Measurements from ENCODE around the gene ZNF883. TPM values are rescaled to one million over a fixed set of nuclear protein-coding genes. Genes with fewer than 3 reads are reported as not detected.

The ZNF883 gene
- total and polyA plus RNA-seq, 2 of the 4 experiments (the other 2 are of a cell fraction) = 0.51 to 0.54 TPM

GRCh38 chr9:113012492-113012891 is 500 bp upstream of the ZNF883 start:
- Histone ChIP-seq H4K8ac (ENCODE audit: low read depth in 2 of 2, low read length in 2 of 2) (no peak overlapping the region), H3K27ac (ENCODE audit: insufficient read depth, low read length) (no peak overlapping the region), H3K36me3 (ENCODE audit: control insufficient read depth, insufficient read depth, low read length) (no peaks in the 10 kb centered on the region), H3K9ac (ENCODE audit: low read depth, low read length) (no peak overlapping the region), H2AK5ac (ENCODE audit: low read depth, low read length) (no peak overlapping the region), H3K18ac (ENCODE audit: low read depth, low read length) (no peak overlapping the region), H3K4me3 (ENCODE audit: insufficient read depth, low read depth, low read length) (no peak overlapping the region), H3K4me2 (ENCODE audit: low read depth, low read length) (no peak overlapping the region), H2AFZ (replicated peaks; ENCODE audit: low read length, poor library complexity) (no peak overlapping the region), H3K27me3 (ENCODE audit: control insufficient read depth, insufficient read depth, low read length) (no peaks in the 10 kb centered on the region), H3K4ac (ENCODE audit: low read depth, low read length) (no peak overlapping the region), H2BK15ac (ENCODE audit: low read depth, low read length) (no peak overlapping the region), H3K79me1 (ENCODE audit: low read depth in 1 of 2, low read length in 2 of 2) (no peaks in the 10 kb centered on the region), H3K14ac (replicated peaks; ENCODE audit: low read depth, low read length) (no peak overlapping the region), H4K91ac (ENCODE audit: insufficient read depth, low read depth, low read length) (no peak overlapping the region), H4K20me1 (ENCODE audit: insufficient read depth, low read length) (no peaks in the 10 kb centered on the region), H3K4me1 (ENCODE audit: control insufficient read depth, insufficient read depth, low read length) (no peaks in the 10 kb centered on the region), H3K9me1 (ENCODE audit: insufficient read depth, low read length) (no peaks in the 10 kb centered on the region), H3K9me3 (ENCODE audit: control insufficient read depth, insufficient read depth, low read length) (peaks cover 4% of the 10 kb centered on the region), H2BK120ac (ENCODE audit: low read depth, low read length) (no peak overlapping the region), H2BK20ac (ENCODE audit: low read depth, low read length) (no peak overlapping the region), H3K56ac (ENCODE audit: extremely low read depth, insufficient read depth, low read length) (no peak overlapping the region), H3K23ac (ENCODE audit: low read depth, low read length) (no peak overlapping the region), H2BK5ac (ENCODE audit: low read depth, low read length, poor library complexity, severe bottlenecking) (no peak overlapping the region), H2AK9ac (replicated peaks; ENCODE audit: low read depth, low read length, poor library complexity) (no peak overlapping the region), H4K5ac (ENCODE audit: low read depth, low read length) (no peak overlapping the region)
- DNase-seq = no peak
- dilution Hi-C loops (cut with HindIII; ENCODE audit: low sequenced_read_pairs, unreplicated experiment) = no loop called here
- no TSS peak for BruUV-seq (replicated peaks)
- ATAC-seq (ENCODE audit: low read depth) = no peak
- TF ChIP-seq ELK1 (IDR thresholded peaks at IDR 0.05; ENCODE audit: borderline replicate concordance, low read depth, low read length) (no peak), BHLHE40 (IDR thresholded peaks at IDR 0.05; ENCODE audit: low read depth, low read length) (no peak), MAFK (IDR thresholded peaks at IDR 0.05; ENCODE audit: low read depth, low read length) (no peak), RCOR1 (IDR thresholded peaks at IDR 0.05; ENCODE audit: insufficient replicate concordance, low read length) (no peak), RAD21 (IDR thresholded peaks at IDR 0.05; ENCODE audit: low read length) (no peak), SMC3 (IDR thresholded peaks at IDR 0.05; ENCODE audit: low read depth, low read length) (no peak)
- intact Hi-C loops (cut with micrococcal nuclease) = no loop called here
- ChIA-PET CTCF (interaction anchor here (0.7 kb wide), 1 partner anchor 723 kb away, joined by 3 read pairs; no protein-coding TSS in a partner anchor), POLR2A (ENCODE audit: unreplicated experiment) (no interaction called here)
- WGBS, 2 experiments (ENCODE audit: extremely low coverage in 2 of 2, insufficient read length in 1 of 2) = no CpG with 5 or more reads among the region's 9 CpGs
- in situ Hi-C loops (cut with MboI; ENCODE audit: low sequenced_read_pairs) = no loop called here

Measured in IMR-90 (cell line).